ENCODE measurements around the gene ZNF217. TPM values are rescaled to one million over a fixed set of nuclear protein-coding genes. Genes with fewer than 3 reads are reported as not detected.

Gene ZNF217
- total and polyA plus RNA-seq, 2 donors (not counting 3 experiments of a cell fraction or from before 2014, with no cell fraction given): 5.8 to 31.7 TPM

DNA sequence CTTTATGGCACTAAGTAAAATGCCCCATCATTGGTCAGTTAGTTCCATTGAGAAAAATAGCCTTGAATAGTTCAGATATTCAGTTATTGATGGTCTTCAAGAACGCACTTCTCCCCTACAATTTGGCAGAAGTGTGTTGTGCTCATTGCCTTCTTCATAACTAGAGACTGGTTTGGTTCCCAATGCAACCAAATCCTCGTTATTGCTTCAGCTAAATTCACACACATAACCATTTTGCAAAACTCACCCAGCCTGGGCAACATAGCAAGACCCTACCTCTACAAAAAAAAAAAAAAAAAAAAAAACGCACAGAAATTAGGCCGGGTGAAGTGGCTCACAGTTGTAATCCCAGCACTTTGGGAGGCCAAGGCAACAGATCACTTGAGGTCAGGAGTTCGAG is 32.1 kb downstream of the ZNF217 start:
- Histone ChIP-seq H3K9me3 (replicated peaks; ENCODE audit: control insufficient read depth, insufficient read depth, low read length) (no peaks in the 10 kb centered on the region), H2AFZ (ENCODE audit: low read depth, low read length) (no peak overlapping the region), H3K9ac (replicated peaks; ENCODE audit: extremely low read depth, insufficient read depth, low read length) (no peak overlapping the region), H3K36me3 (ENCODE audit: control insufficient read depth in 2 of 2, extremely low read depth in 1 of 2, insufficient read depth in 2 of 2, low read length in 2 of 2) (no peaks in the 10 kb centered on the region), H3K9me1 (replicated peaks; ENCODE audit: control insufficient read depth, extremely low read depth, insufficient read depth, low read length) (no peaks in the 10 kb centered on the region), H3K4me3 (replicated peaks in 1 of 3; ENCODE audit: insufficient read depth in 1 of 3, low read depth in 1 of 3, low read length in 3 of 3) (no peak overlapping the region), H3K79me2 (ENCODE audit: control insufficient read depth, insufficient read depth, low read length) (no peaks in the 10 kb centered on the region), H3K4me2 (ENCODE audit: insufficient read depth, low read length) (no peak overlapping the region), H3K27ac (ENCODE audit: insufficient read depth, low read depth, low read length) (no peak overlapping the region), H3K27me3 (ENCODE audit: control insufficient read depth in 2 of 2, insufficient read depth in 2 of 2, low read length in 2 of 2) (no peaks in the 10 kb centered on the region), H3K4me1 (ENCODE audit: control insufficient read depth, extremely low read depth, insufficient read depth, low read length) (no peaks in the 10 kb centered on the region), H4K20me1 (replicated peaks; ENCODE audit: control insufficient read depth, extremely low read depth, insufficient read depth, low read length) (no peaks in the 10 kb centered on the region)
- DNase-seq (ENCODE audit: low read depth, low spot score) (no peak), FAIRE-seq (no peak)
- ChIA-PET POLR2A (interaction anchor here (0.6 kb wide), 1 partner anchor 11 kb away, joined by 7 read pairs; no protein-coding TSS in a partner anchor), CTCF (no interaction called here)
- TF ChIP-seq FOS (IDR thresholded peaks at IDR 0.05; ENCODE audit: borderline replicate concordance, insufficient read depth, low read length) (no peak), JUN (IDR thresholded peaks at IDR 0.05; ENCODE audit: borderline replicate concordance, insufficient read depth, insufficient read length, low read depth) (no peak), POLR2AphosphoS5 (IDR thresholded peaks at IDR 0.05; ENCODE audit: insufficient read depth, low read depth, low read length) (no peak), POLR2A (IDR thresholded peaks at IDR 0.05; ENCODE audit: low read depth, low read length) (no peak), EZH2 (IDR thresholded peaks at IDR 0.05; ENCODE audit: borderline replicate concordance, low read depth, low read length, severe bottlenecking) (no peak)
- TF ChIP-seq, protein P1, sequence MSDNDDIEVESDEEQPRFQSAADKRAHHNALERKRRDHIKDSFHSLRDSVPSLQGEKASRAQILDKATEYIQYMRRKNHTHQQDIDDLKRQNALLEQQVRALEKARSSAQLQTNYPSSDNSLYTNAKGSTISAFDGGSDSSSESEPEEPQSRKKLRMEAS (IDR thresholded peaks at IDR 0.05; ENCODE audit: insufficient read depth, insufficient read length): no peak
- TF ChIP-seq, protein P2, sequence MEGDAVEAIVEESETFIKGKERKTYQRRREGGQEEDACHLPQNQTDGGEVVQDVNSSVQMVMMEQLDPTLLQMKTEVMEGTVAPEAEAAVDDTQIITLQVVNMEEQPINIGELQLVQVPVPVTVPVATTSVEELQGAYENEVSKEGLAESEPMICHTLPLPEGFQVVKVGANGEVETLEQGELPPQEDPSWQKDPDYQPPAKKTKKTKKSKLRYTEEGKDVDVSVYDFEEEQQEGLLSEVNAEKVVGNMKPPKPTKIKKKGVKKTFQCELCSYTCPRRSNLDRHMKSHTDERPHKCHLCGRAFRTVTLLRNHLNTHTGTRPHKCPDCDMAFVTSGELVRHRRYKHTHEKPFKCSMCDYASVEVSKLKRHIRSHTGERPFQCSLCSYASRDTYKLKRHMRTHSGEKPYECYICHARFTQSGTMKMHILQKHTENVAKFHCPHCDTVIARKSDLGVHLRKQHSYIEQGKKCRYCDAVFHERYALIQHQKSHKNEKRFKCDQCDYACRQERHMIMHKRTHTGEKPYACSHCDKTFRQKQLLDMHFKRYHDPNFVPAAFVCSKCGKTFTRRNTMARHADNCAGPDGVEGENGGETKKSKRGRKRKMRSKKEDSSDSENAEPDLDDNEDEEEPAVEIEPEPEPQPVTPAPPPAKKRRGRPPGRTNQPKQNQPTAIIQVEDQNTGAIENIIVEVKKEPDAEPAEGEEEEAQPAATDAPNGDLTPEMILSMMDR (IDR thresholded peaks at IDR 0.05; ENCODE audit: extremely low read depth in 1 of 2, insufficient read depth in 1 of 2, low read depth in 1 of 2, low read length in 2 of 2): no peak
- intact Hi-C loops (cut with micrococcal nuclease) (no loop called here), dilution Hi-C loops (cut with MboI; ENCODE audit: extremely low pct_ligation_motif_present, low sequenced_read_pairs) (no loop called here)
- BruUV-seq (replicated peaks): no TSS peak

Measured in endothelial cell of umbilical vein (primary cell).